B cell (primary cell): ENCODE measurements around the gene PTPRM. TPM values are rescaled to one million over a fixed set of nuclear protein-coding genes. Genes with fewer than 3 reads are reported as not detected.

ENCODE experiments used
- ATAC-seq: fragments of 200-7000 bp; cut with Tn5 transposase; one replicate; pipeline ENCODE4 v1.10.0; 2021; ENCODE audit warnings: low read depth, mild to moderate bottlenecking, moderate number of reproducible peaks, moderate library complexity
- CTCF ChIA-PET: fragments of 350-600 bp; sonication (Branson Sonifier 250); formaldehyde crosslinking; loops from one replicate; lab custom pipeline; 2021; ENCODE audit warnings: antibody characterized with exemption, inconsistent platforms; lab: Charles Lee
- POLR2A ChIA-PET: fragments of 350-600 bp; sonication (Branson Sonifier 250); formaldehyde crosslinking; loops from one replicate; lab custom pipeline; 2021; ENCODE audit warnings: antibody characterized with exemption; lab: Charles Lee
- DNase-seq: peaks from one replicate; pipeline ENCODE4 v3.0.0; 2013
- H2AFZ ChIP-seq: 2 replicates; pipeline ENCODE4 v1.6.1; 2012; ENCODE audit warnings: mild to moderate bottlenecking, low read depth, low read length; ENCODE audit not compliant: insufficient read depth, poor library complexity, severe bottlenecking
- H3K27ac ChIP-seq, 2 donors: 1 replicate in 1 of 2; 2 replicates in 1 of 2; pipeline ENCODE4 v1.5.1; 2012 to 2013; ENCODE audit warnings: low read length in 2 of 2, mild to moderate bottlenecking in 2 of 2, moderate library complexity in 1 of 2
- H3K27me3 ChIP-seq, 4 experiments: fragments of 200-600 bp in 1 of 4; sonication (generic) in 1 of 4; replicated peaks in 1 of 4; 1 replicate in 2 of 4; 2 replicates in 2 of 4; pipeline versions ENCODE4 v1.6.1 to v1.7.0; 2013 to 2016; ENCODE audit warnings: low read length in 3 of 4, mild to moderate bottlenecking in 2 of 4, mixed read lengths in 1 of 4, moderate library complexity in 1 of 4; ENCODE audit not compliant: insufficient read depth in 4 of 4, control insufficient read depth in 3 of 4; ENCODE audit errors: control extremely low read depth in 1 of 4
- H3K36me3 ChIP-seq, 2 experiments: replicated peaks in 1 of 2; 1 replicate in 1 of 2; 2 replicates in 1 of 2; pipeline versions ENCODE4 v1.6.1 to v1.7.1; 2013; ENCODE audit warnings: low read length in 1 of 2; ENCODE audit not compliant: insufficient read depth in 2 of 2, control insufficient read depth in 1 of 2; ENCODE audit errors: control extremely low read depth in 1 of 2, extremely low read depth in 1 of 2
- H3K4me1 ChIP-seq, 2 donors: fragments of 200-600 bp in 1 of 2; sonication (generic) in 1 of 2; 1 replicate in 1 of 2; 2 replicates in 1 of 2; pipeline versions ENCODE4 v1.5.1 to v1.6.1; 2013 to 2017; ENCODE audit warnings: low read length in 2 of 2; ENCODE audit not compliant: control insufficient read depth in 2 of 2, insufficient read depth in 2 of 2
- H3K4me2 ChIP-seq: replicated peaks from 2 replicates; pipeline ENCODE3; 2012; ENCODE audit warnings: mild to moderate bottlenecking, low read depth, low read length; ENCODE audit not compliant: poor library complexity, severe bottlenecking
- H3K4me3 ChIP-seq, 5 experiments: fragments of 200-600 bp in 1 of 5; sonication (generic) in 1 of 5; 1 replicate in 3 of 5; 2 replicates in 2 of 5; pipeline versions ENCODE4 v1.5.1 to v1.7.0; 2011 to 2016; ENCODE audit warnings: low read length in 4 of 5, mild to moderate bottlenecking in 4 of 5, low read depth in 2 of 5, control low read depth in 1 of 5, moderate library complexity in 1 of 5; ENCODE audit not compliant: insufficient read depth in 1 of 5; ENCODE audit errors: control extremely low read depth in 1 of 5, extremely low read depth in 1 of 5
- H3K79me2 ChIP-seq: fragments of 200-600 bp; sonication (generic); one replicate; pipeline ENCODE4 v1.6.0; 2016; ENCODE audit warnings: low read length; ENCODE audit not compliant: control insufficient read depth, insufficient read depth
- H3K9ac ChIP-seq: fragments of 200-600 bp; sonication (generic); 2 replicates; pipeline ENCODE4 v1.6.1; 2017; ENCODE audit warnings: mild to moderate bottlenecking, low read length, moderate library complexity
- H3K9me3 ChIP-seq, 3 donors: one replicate each; pipeline versions ENCODE4 v1.6.1 to v1.7.1; 2013; ENCODE audit warnings: low read length in 2 of 3; ENCODE audit not compliant: control insufficient read depth in 2 of 3, insufficient read depth in 1 of 3; ENCODE audit errors: control extremely low read depth in 1 of 3
- H4K20me1 ChIP-seq: 2 replicates; pipeline ENCODE4 v1.6.0; 2012; ENCODE audit warnings: mild to moderate bottlenecking, low read length; ENCODE audit not compliant: insufficient read depth, control insufficient read depth, poor library complexity, severe bottlenecking
- H3K27ac Mint-ChIP-seq: one replicate; pipeline ENCODE4 v1.8.0; 2021; ENCODE audit warnings: mixed read lengths
- H3K27me3 Mint-ChIP-seq: one replicate; pipeline ENCODE4 v1.8.0; 2021; ENCODE audit warnings: mixed read lengths
- H3K4me1 Mint-ChIP-seq: one replicate; pipeline ENCODE4 v1.8.0; 2021; ENCODE audit warnings: mixed read lengths
- H3K4me3 Mint-ChIP-seq: one replicate; pipeline ENCODE4 v1.8.0; 2021; ENCODE audit warnings: mixed read lengths
- H3K9me3 Mint-ChIP-seq: one replicate; pipeline ENCODE4 v1.8.0; 2022; ENCODE audit warnings: mixed read lengths; ENCODE audit not compliant: insufficient read depth
- CTCF ChIP-seq: fragments of 200-600 bp; IDR thresholded peaks from one replicate; pipeline ENCODE4 v1.8.0; 2022; ENCODE audit warnings: antibody characterized with exemption, mild to moderate bottlenecking
- EZH2 ChIP-seq: IDR thresholded peaks from 2 replicates; pipeline ENCODE4 v1.6.1; 2012; ENCODE audit warnings: borderline replicate concordance, low read depth, mild to moderate bottlenecking, moderate library complexity, low read length; ENCODE audit not compliant: insufficient read depth, poor library complexity, severe bottlenecking
- WGBS: methylation state at CpG from one replicate; pipeline ENCODE4 v1.1.5; 2013; ENCODE audit warnings: missing lambda C conversion rate; ENCODE audit not compliant: insufficient coverage; 5-methylcytosine and 5-hydroxymethylcytosine counted together
- intact Hi-C: fragments of 100-400 bp; cut with micrococcal nuclease; formaldehyde crosslinking; loops from one replicate; pipeline ENCODE4 v1.10.0; 2022
- polyA plus RNA-seq: library from polyadenylated mRNA; depleted of rRNA; stranded (reverse); fragments of >200 nt; gene quantifications from 2 replicates; pipeline ENCODE4 v1.2.3, GENCODE V29; 2012
- total RNA-seq, 2 donors: library from RNA; stranded (reverse); fragments of 120-200 nt in 1 of 2; gene quantifications; 1 replicate in 1 of 2; 2 replicates in 1 of 2; pipeline versions ENCODE4 v1.2.3 to v1.2.4, GENCODE V29; 2013 to 2022

PTPRM gene
- total and polyA plus RNA-seq, 2 donors (not counting 1 experiment from before 2014, with no cell fraction given) = 0.20 to 0.89 TPM

- ChIA-PET CTCF (no interaction called here), POLR2A (no interaction called here)
- Histone ChIP-seq H4K20me1 (no peaks in the 10 kb centered on the region), H2AFZ (no peak overlapping the region), H3K9me3 (peaks cover 0 to 5% (median 0%) of the 10 kb centered on the region in 3 donors), H3K9ac (no peak overlapping the region), H3K4me1 (peaks cover 1 to 3% of the 10 kb centered on the region in 2 donors), H3K36me3 (no peaks in the 10 kb centered on the region), H3K4me3 (no peak overlapping the region), H3K27ac (no peak overlapping the region), H3K27me3 (peaks cover 0 to 28% (median 8%) of the 10 kb centered on the region in 4 experiments), H3K79me2 (no peaks in the 10 kb centered on the region), H3K4me2 (no peak overlapping the region)
- Mint-ChIP-seq H3K4me3 (no peak overlapping the region), H3K27ac (no peak overlapping the region), H3K27me3 (peaks cover 38% of the 10 kb centered on the region), H3K4me1 (peaks cover under 1% of the 10 kb centered on the region), H3K9me3 (no peaks in the 10 kb centered on the region)
- TF ChIP-seq CTCF = no peak
- TF ChIP-seq EZH2 = no peak
- WGBS = 80% methylated on average over 5 of the region's 5 CpGs
- DNase-seq (no peak), ATAC-seq (no peak)
- intact Hi-C loops = no loop called here
Measured at GRCh38 chr18:8361941-8362471, 794.9 kb downstream of the PTPRM start.

- no peaks in the 10 kb centered on the region for H3K9me3 Mint-ChIP-seq
- H3K4me3 Mint-ChIP-seq = no peak overlapping the region
- H3K27ac Mint-ChIP-seq = no peak overlapping the region
Measured at GRCh38 chr18:8362863-8363262, 795.7 kb downstream of the PTPRM start.

More at GRCh38 chr18:8362863-8363262, 795.7 kb downstream of the PTPRM start:
- no peaks in the 10 kb centered on the region for H3K79me2 ChIP-seq
- no peak overlapping the region for H3K4me2 ChIP-seq
- H3K36me3 ChIP-seq = no peaks in the 10 kb centered on the region
- H3K27me3 ChIP-seq = peaks cover 0 to 35% (median 10%) of the 10 kb centered on the region in 4 experiments
- ChIA-PET CTCF (no interaction called here), POLR2A (no interaction called here)
- no peak overlapping the region for H2AFZ ChIP-seq
- H4K20me1 ChIP-seq = no peaks in the 10 kb centered on the region
- TF ChIP-seq EZH2 (no peak), CTCF (no peak)
- Mint-ChIP-seq H3K4me1 (peaks cover 4% of the 10 kb centered on the region), H3K27me3 (peaks cover 39% of the 10 kb centered on the region)
- 100% methylated on average over 3 of the region's 5 CpGs for WGBS
- H3K9ac ChIP-seq = no peak overlapping the region
- no peak for ATAC-seq
- H3K9me3 ChIP-seq = peaks cover 0 to 5% (median 0%) of the 10 kb centered on the region in 3 donors
- DNase-seq = no peak
- no peak overlapping the region for H3K4me3 ChIP-seq
- H3K4me1 ChIP-seq = peaks cover 6 to 8% of the 10 kb centered on the region in 2 donors
- H3K27ac ChIP-seq = no peak overlapping the region
- intact Hi-C loops = no loop called here
